ENCODE measurements around the gene PHF21A. TPM values are rescaled to one million over a fixed set of nuclear protein-coding genes. Genes with fewer than 3 reads are reported as not detected.

The PHF21A gene
- total RNA-seq, 4 donors from 2014 or later: 12.1 to 83.3 (median 29.3) TPM

- intact Hi-C loops (cut with DNase I; ENCODE audit: low total_unique reads): no loop called here
- H3K27ac ChIP-seq: no peak overlapping the region
- no peak overlapping the region for H3K4me3 ChIP-seq
- no peaks in the 10 kb centered on the region for H3K9me3 ChIP-seq
- no peaks in the 10 kb centered on the region for H3K27me3 ChIP-seq
- no peak for DNase-seq
- no peaks in the 10 kb centered on the region for H3K4me1 ChIP-seq
- H3K36me3 ChIP-seq: no peaks in the 10 kb centered on the region
- TF ChIP-seq CTCF (IDR thresholded peaks at IDR 0.05) (no peak), POLR2A (IDR thresholded peaks at IDR 0.05) (no peak)
These were observed 57.0 kb downstream of the PHF21A start for GRCh38 chr11:46064221-46064620.

DNA sequence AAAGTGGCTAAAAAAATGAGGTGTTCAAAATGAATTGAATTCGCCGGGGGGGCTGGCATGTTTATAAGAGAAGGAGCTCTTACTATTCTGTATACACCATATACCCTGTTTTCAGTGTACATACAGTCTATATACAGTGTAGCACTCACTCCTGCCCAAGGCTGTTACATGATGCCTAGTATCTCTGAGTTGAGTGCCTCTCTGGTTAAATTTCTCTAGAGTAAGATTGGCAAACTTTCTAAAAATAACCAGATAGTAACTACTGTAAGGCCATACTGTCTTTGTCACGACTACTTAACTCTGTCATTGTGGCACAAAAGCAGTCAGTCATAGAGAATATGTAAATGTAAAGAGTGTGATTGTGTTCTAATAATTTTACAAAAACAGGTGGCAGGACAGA lies 58.1 kb downstream of the PHF21A start:
- Histone ChIP-seq H3K4me1 (no peaks in the 10 kb centered on the region), H3K27me3 (no peaks in the 10 kb centered on the region), H3K27ac (no peak overlapping the region), H3K9me3 (no peaks in the 10 kb centered on the region), H3K4me3 (no peak overlapping the region), H3K36me3 (no peaks in the 10 kb centered on the region)
- intact Hi-C loops (cut with DNase I; ENCODE audit: low total_unique reads): no loop called here
- TF ChIP-seq CTCF (IDR thresholded peaks at IDR 0.05) (no peak), POLR2A (IDR thresholded peaks at IDR 0.05) (no peak)
- DNase-seq: no peak

- Histone ChIP-seq H3K36me3 (no peaks in the 10 kb centered on the region), H3K27ac (no peak overlapping the region), H3K4me3 (no peak overlapping the region), H3K9me3 (no peaks in the 10 kb centered on the region), H3K4me1 (no peaks in the 10 kb centered on the region), H3K27me3 (no peaks in the 10 kb centered on the region)
- intact Hi-C loops (cut with DNase I; ENCODE audit: low total_unique reads): no loop called here
- DNase-seq: no peak
- no peak for TF ChIP-seq CTCF (IDR thresholded peaks at IDR 0.05)
- TF ChIP-seq POLR2A (IDR thresholded peaks at IDR 0.05): no peak
These were observed 61.2 kb downstream of the PHF21A start for GRCh38 chr11:46060013-46060412.

DNA sequence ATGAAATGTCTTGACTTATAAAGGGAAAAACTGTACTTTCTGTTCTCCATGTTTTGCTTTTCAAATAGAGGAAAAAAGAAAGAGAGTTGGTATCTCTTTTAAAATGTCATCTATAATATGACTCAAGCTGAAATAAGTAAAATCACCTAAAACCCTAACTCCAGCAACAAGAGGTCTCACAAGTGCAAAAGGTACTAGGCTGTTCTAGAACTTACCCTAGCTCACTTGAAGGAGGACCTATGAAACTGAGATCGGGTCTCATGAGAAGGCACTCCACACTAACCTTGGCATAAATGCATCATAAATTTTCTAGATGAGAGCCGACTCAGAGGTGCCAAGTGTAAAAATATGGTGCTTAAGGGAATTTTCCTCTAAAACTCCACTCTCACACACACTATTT lies 63.8 kb downstream of the PHF21A start:
- TF ChIP-seq POLR2A (IDR thresholded peaks at IDR 0.05) (no peak), CTCF (IDR thresholded peaks at IDR 0.05) (no peak)
- Histone ChIP-seq H3K27me3 (no peaks in the 10 kb centered on the region), H3K27ac (no peak overlapping the region), H3K4me3 (no peak overlapping the region), H3K9me3 (no peaks in the 10 kb centered on the region), H3K4me1 (no peaks in the 10 kb centered on the region), H3K36me3 (no peaks in the 10 kb centered on the region)
- DNase-seq: no peak
- intact Hi-C loops (cut with DNase I; ENCODE audit: low total_unique reads): no loop called here

DNA sequence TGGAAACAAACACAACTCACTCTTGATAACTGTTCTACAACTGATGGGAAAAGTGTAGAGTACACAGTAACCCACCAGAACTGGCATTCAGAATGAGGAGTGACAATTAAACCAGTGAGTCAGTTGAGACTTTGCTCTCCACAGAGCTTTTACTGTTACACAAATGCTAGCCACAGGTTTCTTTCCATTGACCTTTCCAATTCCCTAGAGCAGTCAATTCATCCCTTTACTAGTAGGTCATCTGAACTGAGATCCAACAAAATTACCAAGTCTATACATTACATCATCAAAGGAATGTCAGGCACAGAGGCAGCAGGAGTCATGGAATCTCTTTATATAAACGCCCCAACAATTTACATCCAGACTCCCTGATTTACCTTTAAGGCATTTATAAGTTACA lies 65.9 kb downstream of the PHF21A start:
- intact Hi-C loops (cut with DNase I; ENCODE audit: low total_unique reads): no loop called here
- Histone ChIP-seq H3K9me3 (no peaks in the 10 kb centered on the region), H3K27me3 (no peaks in the 10 kb centered on the region), H3K4me3 (no peak overlapping the region), H3K36me3 (no peaks in the 10 kb centered on the region), H3K27ac (no peak overlapping the region), H3K4me1 (no peaks in the 10 kb centered on the region)
- no peak for TF ChIP-seq CTCF (IDR thresholded peaks at IDR 0.05)
- TF ChIP-seq POLR2A (IDR thresholded peaks at IDR 0.05): no peak
- no peak for DNase-seq

Measured in uterus (tissue), 4 donors.